HG03095 (cell line): Measurements from ENCODE around the gene TH.

Experiments used
- ATAC-seq: cut with Tn5 transposase; IDR thresholded peaks from one replicate; pipeline ENCODE4 v1.9.1; 2021; ENCODE audit warnings: moderate library complexity; ENCODE audit not compliant: unreplicated experiment

TH gene

GRCh38 chr11:2209370-2209801 is 37.8 kb upstream of the TH start:
- no peak for ATAC-seq

GRCh38 chr11:2208691-2209369 is 37.2 kb upstream of the TH start:
- no peak for ATAC-seq

GRCh38 chr11:2207773-2208621 is 36.4 kb upstream of the TH start:
- no peak for ATAC-seq

- ATAC-seq: no peak
Observed at GRCh38 chr11:2207212-2207611, 35.6 kb upstream of the TH start.

GRCh38 chr11:2205981-2206690 is 34.5 kb upstream of the TH start:
- ATAC-seq: no peak

- ATAC-seq: no peak
Observed at GRCh38 chr11:2205214-2205720, 33.7 kb upstream of the TH start.

- ATAC-seq: no peak
Observed at GRCh38 chr11:2204361-2205213, 33.0 kb upstream of the TH start.

- no peak for ATAC-seq
Observed at GRCh38 chr11:2203440-2204259, 32.0 kb upstream of the TH start.

GRCh38 chr11:2202900-2203439 is 31.4 kb upstream of the TH start:
- no peak for ATAC-seq

GRCh38 chr11:2202071-2202899 is 30.7 kb upstream of the TH start:
- no peak for ATAC-seq

GRCh38 chr11:2201542-2201941 is 29.9 kb upstream of the TH start:
- no peak for ATAC-seq

GRCh38 chr11:2200957-2201519 is 29.4 kb upstream of the TH start:
- no peak for ATAC-seq

GRCh38 chr11:2200536-2200935 is 28.9 kb upstream of the TH start:
- no peak for ATAC-seq

- ATAC-seq: no peak
Observed at GRCh38 chr11:2199466-2200341, 28.1 kb upstream of the TH start.

GRCh38 chr11:2198621-2199365 is 27.2 kb upstream of the TH start:
- no peak for ATAC-seq

- ATAC-seq: no peak
Observed at GRCh38 chr11:2197771-2198520, 26.3 kb upstream of the TH start.
